HepG2 (cell line): Measurements from ENCODE around the gene KLC4. TPM values are rescaled to one million over a fixed set of nuclear protein-coding genes. Genes with fewer than 3 reads are reported as not detected.

Source experiments
- GATAD2A ChIP-seq: IDR thresholded peaks from 2 replicates; pipeline ENCODE4 v1.6.1; 2016
- HNF1A ChIP-seq, 2 experiments: sonication (generic) in 1 of 2; formaldehyde crosslinking in 1 of 2; IDR thresholded peaks; 2 replicates each; pipeline versions ENCODE4 v1.4.0 to v1.6.1; 2016 to 2020; ENCODE audit warnings: borderline replicate concordance in 1 of 2, low read depth in 1 of 2, mild to moderate bottlenecking in 1 of 2, missing genetic modification reagents in 1 of 2
- KLF16 ChIP-seq, 2 experiments: sonication (generic) in 1 of 2; formaldehyde crosslinking in 1 of 2; IDR thresholded peaks; 2 replicates each; pipeline versions ENCODE4 v1.6.1 to v1.8.0; 2016 to 2023; ENCODE audit warnings: missing genetic modification reagents in 2 of 2, missing compliant biosample characterization in 1 of 2
- NCOA2 ChIP-seq: sonication (generic); formaldehyde crosslinking; IDR thresholded peaks from 2 replicates; pipeline ENCODE4 v1.8.0; 2022; ENCODE audit warnings: inconsistent platforms
- PHF21A ChIP-seq: sonication (generic); formaldehyde crosslinking; IDR thresholded peaks from 2 replicates; pipeline ENCODE4 v1.5.0; 2020; ENCODE audit warnings: mild to moderate bottlenecking, missing genetic modification reagents
- RFXAP ChIP-seq: sonication (generic); formaldehyde crosslinking; IDR thresholded peaks from 2 replicates; pipeline ENCODE4 v1.4.0; 2020; ENCODE audit warnings: missing genetic modification reagents, borderline replicate concordance
- SIN3B ChIP-seq: fragments of 150-350 bp; IDR thresholded peaks from 2 replicates; pipeline ENCODE4 v1.6.1; 2014; ENCODE audit warnings: low read length
- SKI ChIP-seq: fragments of 450-650 bp; IDR thresholded peaks from one replicate; pipeline ENCODE4 v1.6.1; 2018; ENCODE audit warnings: mild to moderate bottlenecking; ENCODE audit not compliant: partially characterized antibody
- SOX5 ChIP-seq: IDR thresholded peaks from 2 replicates; pipeline ENCODE4 v1.6.1; 2016; ENCODE audit warnings: borderline replicate concordance
- SP4 ChIP-seq: sonication (generic); formaldehyde crosslinking; IDR thresholded peaks from 2 replicates; pipeline ENCODE4 v1.8.1; 2023; ENCODE audit warnings: mild to moderate bottlenecking, missing genetic modification reagents
- SRSF9 ChIP-seq: fragments of 200-400 bp; formaldehyde crosslinking; IDR thresholded peaks from 2 replicates; pipeline ENCODE4 v1.6.1; 2018; ENCODE audit warnings: borderline replicate concordance, mild to moderate bottlenecking, low read depth, low read length; ENCODE audit not compliant: insufficient read depth, poor library complexity, severe bottlenecking
- THAP9 ChIP-seq: sonication (generic); formaldehyde crosslinking; IDR thresholded peaks from 2 replicates; pipeline ENCODE4; 2020; ENCODE audit warnings: missing genetic modification reagents, mild to moderate bottlenecking, borderline replicate concordance
- ZNF3 ChIP-seq: IDR thresholded peaks from 2 replicates; pipeline ENCODE4 v1.7.0; 2017; ENCODE audit warnings: inconsistent platforms
- ZNF772 ChIP-seq: sonication (generic); formaldehyde crosslinking; IDR thresholded peaks from 2 replicates; pipeline ENCODE4 v1.5.0; 2020; ENCODE audit warnings: mild to moderate bottlenecking, missing genetic modification reagents
- ZNF777 ChIP-seq: sonication (generic); formaldehyde crosslinking; IDR thresholded peaks from 2 replicates; pipeline ENCODE4 v1.4.0; 2020; ENCODE audit warnings: missing genetic modification reagents
- ZNF788 ChIP-seq: sonication (generic); formaldehyde crosslinking; IDR thresholded peaks from 2 replicates; pipeline ENCODE4 v1.5.0; 2020; ENCODE audit warnings: mild to moderate bottlenecking, missing genetic modification reagents, borderline replicate concordance
- polyA plus RNA-seq, 8 experiments: library from polyadenylated mRNA; depleted of rRNA in 3 of 8; stranded (reverse) in 7 of 8; unstranded in 1 of 8; fragments of >200 nt; fragmentation: Illumina TruSeq in 4 of 8; extraction: Trizol in 4 of 8; gene quantifications; 2 replicates each; pipeline versions ENCODE4 v1.2.1 to v1.2.3, GENCODE V29; 2011 to 2016; ENCODE audit warnings: low read depth in 4 of 8, missing spikeins in 1 of 8, mixed read lengths in 1 of 8; ENCODE audit not compliant: insufficient read depth in 1 of 8
- total RNA-seq, 5 experiments: library from RNA; depleted of rRNA; stranded (reverse); fragments of >200 nt; fragmentation: Illumina TruSeq; extraction: Trizol; gene quantifications; 2 replicates each; pipeline ENCODE4 v1.2.3, GENCODE V29; 2016; ENCODE audit warnings: low read depth in 1 of 5
- TF ChIP-seq, protein P1 (sequence below): sonication (generic); formaldehyde crosslinking; IDR thresholded peaks from 2 replicates; pipeline ENCODE4 v1.4.0; 2020; ENCODE audit warnings: mild to moderate bottlenecking, low read depth, missing genetic modification reagents
- TF ChIP-seq, protein P2 (sequence below): sonication (generic); formaldehyde crosslinking; IDR thresholded peaks from 2 replicates; pipeline ENCODE4 v1.4.0; 2020; ENCODE audit warnings: mild to moderate bottlenecking, missing genetic modification reagents, borderline replicate concordance

KLC4 gene
- total and polyA plus RNA-seq, 2 of the 13 experiments (the other 11 are each of a cell fraction or from before 2014, with no cell fraction given), result 45.4 to 70.4 TPM

DNA sequence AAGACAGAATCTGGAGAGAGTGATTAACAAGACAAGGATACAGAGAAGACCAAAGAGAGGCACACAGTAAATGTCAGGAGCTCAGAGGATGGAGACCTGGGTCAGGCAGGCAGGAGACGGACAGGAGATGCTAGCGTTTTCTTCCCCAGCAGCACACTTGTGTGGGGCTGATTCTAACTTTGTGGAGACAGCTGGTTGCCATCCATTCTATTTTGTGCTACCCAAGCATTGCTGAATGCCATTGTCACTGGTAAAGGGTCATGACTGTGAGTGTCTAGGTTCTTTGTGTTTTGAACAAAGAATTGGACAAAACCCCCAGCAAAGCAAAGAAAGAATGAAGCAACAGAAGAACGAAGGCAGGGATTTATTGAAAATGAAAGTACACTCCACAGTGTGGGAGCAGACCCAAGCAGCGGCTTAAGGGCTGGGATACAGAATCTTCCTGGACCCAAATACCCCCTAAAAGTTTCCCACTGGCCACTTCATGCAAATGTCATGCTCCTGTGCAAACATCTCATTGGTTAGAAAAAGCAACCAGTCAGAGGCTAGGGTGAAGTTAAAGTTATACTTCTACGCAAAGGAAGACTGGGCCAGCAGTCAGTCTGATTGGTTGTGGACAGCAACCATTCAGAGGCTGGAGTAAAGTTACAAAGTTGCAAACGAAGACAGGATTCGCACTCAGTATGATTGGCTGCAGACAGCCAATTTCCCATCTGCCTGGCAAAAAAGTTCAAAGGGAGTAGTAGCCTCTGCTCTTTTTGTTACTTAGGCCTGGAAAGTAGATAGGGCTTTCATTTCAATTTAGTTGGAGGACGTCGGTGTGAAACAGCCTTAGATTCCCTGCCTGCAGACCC lies 34.2 kb downstream of the KLC4 start (continued):
- TF ChIP-seq, protein P1, sequence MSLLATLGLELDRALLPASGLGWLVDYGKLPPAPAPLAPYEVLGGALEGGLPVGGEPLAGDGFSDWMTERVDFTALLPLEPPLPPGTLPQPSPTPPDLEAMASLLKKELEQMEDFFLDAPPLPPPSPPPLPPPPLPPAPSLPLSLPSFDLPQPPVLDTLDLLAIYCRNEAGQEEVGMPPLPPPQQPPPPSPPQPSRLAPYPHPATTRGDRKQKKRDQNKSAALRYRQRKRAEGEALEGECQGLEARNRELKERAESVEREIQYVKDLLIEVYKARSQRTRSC (CRISPR knock-in tag), result no peak
- TF ChIP-seq SKI, result no peak
- peak; percentile 78; the same call in 1 of the 2 replicates for TF ChIP-seq PHF21A (CRISPR knock-in tag)
- peak; percentile 96 for TF ChIP-seq RFXAP
- no peak for TF ChIP-seq THAP9 (CRISPR knock-in tag)
- 0 out of 2 replicates have a peak, but pooled peaks have one; percentile 29 for TF ChIP-seq HNF1A (IDR thresholded peaks at IDR 0.05; ENCODE audit: low read depth)
- no peak for TF ChIP-seq HNF1A (CRISPR knock-in tag; IDR thresholded peaks at IDR 0.05; ENCODE audit: borderline replicate concordance)
- TF ChIP-seq ZNF772 (CRISPR knock-in tag), result peak; percentile 64; the same call in 1 of the 2 replicates
- 0 out of 2 replicates have a peak, but pooled peaks have one; percentile 8 for TF ChIP-seq GATAD2A (CRISPR knock-in tag)
- TF ChIP-seq SOX5, result no peak
- TF ChIP-seq ZNF777 (CRISPR knock-in tag), result no peak
- peak in 1 of 2 experiments; percentile 53; a peak in 1 of 4 replicates for TF ChIP-seq KLF16 (CRISPR knock-in tag; IDR thresholded peaks at IDR 0.05)
- peak; percentile 64; the same call in 1 of the 2 replicates for TF ChIP-seq ZNF788 (CRISPR knock-in tag)
- 0 out of 2 replicates have a peak, but pooled peaks have one; percentile 23 for TF ChIP-seq SIN3B
- TF ChIP-seq SP4 (CRISPR knock-in tag), result peak; percentile 64; the same call in 1 of the 2 replicates
- 0 out of 2 replicates have a peak, but pooled peaks have one; percentile 25 for TF ChIP-seq ZNF3
- 0 out of 2 replicates have a peak, but pooled peaks have one; percentile 11 for TF ChIP-seq NCOA2 (CRISPR knock-in tag)
- TF ChIP-seq, protein P2, sequence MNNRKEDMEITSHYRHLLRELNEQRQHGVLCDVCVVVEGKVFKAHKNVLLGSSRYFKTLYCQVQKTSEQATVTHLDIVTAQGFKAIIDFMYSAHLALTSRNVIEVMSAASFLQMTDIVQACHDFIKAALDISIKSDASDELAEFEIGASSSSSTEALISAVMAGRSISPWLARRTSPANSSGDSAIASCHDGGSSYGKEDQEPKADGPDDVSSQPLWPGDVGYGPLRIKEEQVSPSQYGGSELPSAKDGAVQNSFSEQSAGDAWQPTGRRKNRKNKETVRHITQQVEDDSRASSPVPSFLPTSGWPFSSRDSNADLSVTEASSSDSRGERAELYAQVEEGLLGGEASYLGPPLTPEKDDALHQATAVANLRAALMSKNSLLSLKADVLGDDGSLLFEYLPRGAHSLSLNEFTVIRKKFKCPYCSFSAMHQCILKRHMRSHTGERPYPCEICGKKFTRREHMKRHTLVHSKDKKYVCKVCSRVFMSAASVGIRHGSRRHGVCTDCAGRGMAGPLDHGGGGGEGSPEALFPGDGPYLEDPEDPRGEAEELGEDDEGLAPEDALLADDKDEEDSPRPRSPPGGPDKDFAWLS (CRISPR knock-in tag), result no peak
- no peak for TF ChIP-seq SRSF9
